A549 (cell line): ENCODE data around the gene FMNL2. TPM values are rescaled to one million over a fixed set of nuclear protein-coding genes. Genes with fewer than 3 reads are reported as not detected.

Source experiments
- ATAC-seq, 2 experiments: fragments of 200-7000 bp in 1 of 2; fragments of >200 bp in 1 of 2; cut with Nextera tagmentation in 1 of 2; cut with Tn5 transposase in 1 of 2; 3 replicates each; pipeline versions ENCODE4 v1.8.0 to v1.9.1; 2018 to 2020; ENCODE audit warnings: mild to moderate bottlenecking in 1 of 2, moderate library complexity in 1 of 2
- CTCF ChIA-PET: fragments of 300-600 bp; sonication (Branson Sonifier 250); formaldehyde crosslinking; extraction: SDS; loops from one replicate; lab custom pipeline; 2021; ENCODE audit warnings: antibody characterized with exemption, inconsistent platforms; lab: Yijun Ruan, JAX
- POLR2A ChIA-PET: fragments of 350-600 bp; formaldehyde crosslinking; extraction: SDS; loops from one replicate; lab custom pipeline; 2021; ENCODE audit warnings: antibody characterized with exemption, inconsistent platforms; lab: Yijun Ruan, JAX
- DNase-seq, 2 experiments: peaks; one replicate each; pipeline versions ENCODE4 v3.0.0 to v3.0.0-alpha.2; 2011 to 2016; ENCODE audit warnings: low read depth in 1 of 2, low spot score in 1 of 2
- FAIRE-seq: peaks from 2 replicates; lab custom pipeline; 2011; peaks lifted over from hg19 to GRCh38; lab: Jason Lieb, UNC
- H3K27ac ChIP-seq, 2 experiments: fragments of >200 bp; sonication (Bioruptor Twin); formaldehyde crosslinking; 3 replicates each; pipeline ENCODE4 v1.5.1; 2016 to 2017
- H3K4me1 ChIP-seq: fragments of >200 bp; sonication (Bioruptor Twin); formaldehyde crosslinking; 3 replicates; pipeline ENCODE4 v1.6.1; 2016
- H3K4me2 ChIP-seq: fragments of >200 bp; sonication (Bioruptor Twin); formaldehyde crosslinking; 3 replicates; pipeline ENCODE4 v1.6.1; 2016
- H3K4me3 ChIP-seq: fragments of >200 bp; sonication (Bioruptor Twin); formaldehyde crosslinking; 3 replicates; pipeline ENCODE4 v1.5.1; 2016
- H3K9me3 ChIP-seq: fragments of >200 bp; sonication (Bioruptor Twin); formaldehyde crosslinking; 3 replicates; pipeline ENCODE4 v1.6.1; 2016
- BHLHE40 ChIP-seq: IDR thresholded peaks from 2 replicates; pipeline ENCODE4 v1.6.1; 2012; ENCODE audit warnings: low read depth, low read length, inconsistent platforms
- CEBPB ChIP-seq, 2 experiments: fragments of >200 bp in 1 of 2; sonication (Bioruptor Twin) in 1 of 2; formaldehyde crosslinking in 1 of 2; IDR thresholded peaks; 2 replicates each; pipeline ENCODE4 v1.6.1; 2012 to 2016
- EHF ChIP-seq: fragments of 250-450 bp; sonication (Bioruptor Pico); IDR thresholded peaks from 2 replicates; pipeline ENCODE4 v1.5.0; 2020; ENCODE audit warnings: mild to moderate bottlenecking
- EP300 ChIP-seq, 2 experiments: fragments of >200 bp; sonication (Bioruptor Twin); formaldehyde crosslinking; IDR thresholded peaks; 2 replicates in 1 of 2; 3 replicates in 1 of 2; pipeline ENCODE4 v1.6.1; 2016 to 2017
- FOSB ChIP-seq: fragments of 250-450 bp; sonication (Bioruptor Pico); IDR thresholded peaks from 2 replicates; pipeline ENCODE4 v1.5.0; 2020; ENCODE audit warnings: mild to moderate bottlenecking, moderate library complexity
- FOXS1 ChIP-seq: fragments of 250-450 bp; sonication (Bioruptor Pico); IDR thresholded peaks from 2 replicates; pipeline ENCODE4 v1.5.0; 2020; ENCODE audit warnings: mild to moderate bottlenecking, moderate library complexity
- HEYL ChIP-seq: fragments of 250-450 bp; sonication (Bioruptor Pico); IDR thresholded peaks from 2 replicates; pipeline ENCODE4 v1.8.0; 2021; ENCODE audit warnings: mild to moderate bottlenecking, moderate library complexity
- HOXA7 ChIP-seq: fragments of 250-450 bp; sonication (Bioruptor Pico); IDR thresholded peaks from 2 replicates; pipeline ENCODE4 v1.5.0; 2020; ENCODE audit warnings: mild to moderate bottlenecking, moderate library complexity
- HOXB13 ChIP-seq: fragments of 250-450 bp; sonication (Bioruptor Pico); IDR thresholded peaks from 2 replicates; pipeline ENCODE4 v1.5.0; 2020; ENCODE audit warnings: low read depth, mild to moderate bottlenecking, moderate library complexity
- HOXB5 ChIP-seq: fragments of 250-450 bp; sonication (Bioruptor Pico); IDR thresholded peaks from 2 replicates; pipeline ENCODE4 v1.5.0; 2020; ENCODE audit warnings: mild to moderate bottlenecking, moderate library complexity
- JUNB ChIP-seq: fragments of >200 bp; sonication (Bioruptor Twin); formaldehyde crosslinking; IDR thresholded peaks from 2 replicates; pipeline ENCODE4 v1.6.1; 2016
- KDM5A ChIP-seq: fragments of 200-600 bp; sonication (generic); IDR thresholded peaks from 2 replicates; pipeline ENCODE4 v1.6.1; 2016; ENCODE audit warnings: antibody characterized with exemption, mild to moderate bottlenecking
- MAFK ChIP-seq: fragments of 450-650 bp; IDR thresholded peaks from 2 replicates; pipeline ENCODE4 v1.6.1; 2014; ENCODE audit not compliant: partially characterized antibody
- NPAS2 ChIP-seq: fragments of 250-450 bp; sonication (Bioruptor Pico); IDR thresholded peaks from 2 replicates; pipeline ENCODE4 v1.8.0; 2022; ENCODE audit warnings: mild to moderate bottlenecking, moderate library complexity, borderline replicate concordance
- PHF8 ChIP-seq: fragments of 200-600 bp; sonication (generic); IDR thresholded peaks from 2 replicates; pipeline ENCODE4 v1.6.1; 2016; ENCODE audit warnings: low read depth, mild to moderate bottlenecking, antibody characterized with exemption, moderate library complexity, borderline replicate concordance
- POLR2A ChIP-seq: IDR thresholded peaks from 2 replicates; pipeline ENCODE4 v1.6.1; 2012; ENCODE audit warnings: mild to moderate bottlenecking, low read length
- POLR2AphosphoS2 ChIP-seq: conservative IDR thresholded peaks from 2 replicates; pipeline ENCODE4 v1.6.1; 2012; ENCODE audit warnings: low read length, improper control_type of control experiment, inconsistent platforms
- RCOR1 ChIP-seq: fragments of 150-350 bp; IDR thresholded peaks from 2 replicates; pipeline ENCODE4 v1.6.1; 2014; ENCODE audit warnings: antibody characterized with exemption, low read length, low read depth
- RFX5 ChIP-seq: fragments of 450-650 bp; IDR thresholded peaks from 2 replicates; pipeline ENCODE4 v1.7.1; 2014; ENCODE audit warnings: antibody characterized with exemption, mild to moderate bottlenecking, moderate library complexity
- RNF2 ChIP-seq: fragments of 200-600 bp; sonication (generic); IDR thresholded peaks from 2 replicates; pipeline ENCODE4 v1.6.1; 2016; ENCODE audit warnings: low read depth, mild to moderate bottlenecking, antibody characterized with exemption, moderate library complexity, borderline replicate concordance
- TFCP2L1 ChIP-seq: fragments of 250-450 bp; sonication (Bioruptor Pico); IDR thresholded peaks from 2 replicates; pipeline ENCODE4 v1.5.0; 2021; ENCODE audit warnings: mild to moderate bottlenecking
- TP53 ChIP-seq: fragments of 250-450 bp; sonication (Bioruptor Pico); IDR thresholded peaks from 2 replicates; pipeline ENCODE4 v1.5.0; 2021; ENCODE audit warnings: mild to moderate bottlenecking, moderate library complexity
- ZC3H11A ChIP-seq: fragments of 450-650 bp; IDR thresholded peaks from 2 replicates; pipeline ENCODE4 v1.6.1; 2014; ENCODE audit warnings: antibody characterized with exemption, mild to moderate bottlenecking
- ZFP36 ChIP-seq: fragments of 450-650 bp; IDR thresholded peaks from 2 replicates; pipeline ENCODE4 v1.6.1; 2014; ENCODE audit warnings: borderline replicate concordance; ENCODE audit not compliant: partially characterized antibody
- WGBS: methylation state at CpG from one replicate; pipeline ENCODE4 v1.1.6; 2017; ENCODE audit errors: missing lambda C conversion rate; 5-methylcytosine and 5-hydroxymethylcytosine counted together
- polyA plus RNA-seq, 4 experiments: library from polyadenylated mRNA; depleted of rRNA in 3 of 4; stranded (reverse); fragments of >200 nt; fragmentation: RNase III in 1 of 4; extraction: RNeasy Plus Mini Kit Qiagen cat#74134 plus additional on column Dnase treatment in 1 of 4; gene quantifications; 2 replicates in 3 of 4; 3 replicates in 1 of 4; pipeline ENCODE4 v1.2.3, GENCODE V29; 2011 to 2017
- TF ChIP-seq, protein P1 (sequence below): IDR thresholded peaks from 2 replicates; pipeline ENCODE4 v1.6.1; 2012
- TF ChIP-seq, protein P2 (sequence below): fragments of >200 bp; sonication (Bioruptor Twin); formaldehyde crosslinking; IDR thresholded peaks from 2 replicates; pipeline ENCODE4 v1.6.1; 2016
- TF ChIP-seq, protein P3 (sequence below): fragments of 250-450 bp; sonication (Bioruptor Pico); IDR thresholded peaks from 2 replicates; pipeline ENCODE4 v1.5.0; 2020; ENCODE audit warnings: low read depth, mild to moderate bottlenecking, moderate library complexity
- TF ChIP-seq, protein P4 (sequence below): fragments of >200 bp; sonication (Bioruptor Twin); formaldehyde crosslinking; IDR thresholded peaks from 3 replicates; pipeline ENCODE4 v1.5.1; 2016
- TF ChIP-seq, protein P5 (sequence below): IDR thresholded peaks from 2 replicates; pipeline ENCODE4 v1.6.1; 2012; ENCODE audit warnings: low read depth, borderline replicate concordance

Gene FMNL2
- polyA plus RNA-seq, 2 of the 4 experiments (the other 2 are of a cell fraction) = 27.9 to 36.5 TPM

DNA sequence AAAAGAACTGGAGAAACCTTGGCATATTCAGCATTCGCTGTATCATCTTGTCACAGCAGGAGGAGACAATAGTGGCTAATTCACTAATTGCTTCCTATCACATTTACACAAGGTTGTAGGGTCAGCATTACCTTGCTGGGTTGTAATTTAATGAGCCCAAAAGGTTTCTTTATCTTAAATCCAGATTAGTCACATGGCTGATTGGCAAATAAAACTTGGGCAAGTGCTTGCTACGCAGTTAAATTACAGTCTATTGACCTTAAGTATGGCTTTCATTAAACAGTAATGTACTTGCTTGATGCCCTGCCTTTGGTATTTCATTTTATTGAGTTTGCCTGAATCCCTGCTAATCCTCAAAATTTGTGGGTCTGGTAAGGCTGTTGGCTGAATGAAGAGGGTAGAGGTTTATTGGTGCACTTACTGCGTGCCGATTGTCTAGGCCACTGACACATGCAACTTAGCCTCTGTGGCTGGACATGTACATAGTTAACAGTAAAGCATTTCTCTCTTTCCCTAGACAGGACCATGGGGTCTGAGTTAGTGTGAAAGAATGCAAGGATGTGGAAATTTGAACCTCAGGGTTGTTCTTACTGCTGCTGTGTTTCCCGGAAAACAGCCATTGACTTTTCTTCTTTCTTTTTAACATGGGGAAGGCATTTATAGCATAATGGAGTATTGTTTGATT lies 34.3 kb downstream of the FMNL2 start:
- TF ChIP-seq HOXB13 (CRISPR knock-in tag) = no peak
- TF ChIP-seq FOXS1 = no peak
- TF ChIP-seq, protein P1, sequence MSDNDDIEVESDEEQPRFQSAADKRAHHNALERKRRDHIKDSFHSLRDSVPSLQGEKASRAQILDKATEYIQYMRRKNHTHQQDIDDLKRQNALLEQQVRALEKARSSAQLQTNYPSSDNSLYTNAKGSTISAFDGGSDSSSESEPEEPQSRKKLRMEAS = no peak
- TF ChIP-seq BHLHE40 = no peak
- TF ChIP-seq, protein P2, sequence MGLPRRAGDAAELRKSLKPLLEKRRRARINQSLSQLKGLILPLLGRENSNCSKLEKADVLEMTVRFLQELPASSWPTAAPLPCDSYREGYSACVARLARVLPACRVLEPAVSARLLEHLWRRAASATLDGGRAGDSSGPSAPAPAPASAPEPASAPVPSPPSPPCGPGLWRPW = no peak
- no peak for TF ChIP-seq KDM5A
- TF ChIP-seq, protein P3, sequence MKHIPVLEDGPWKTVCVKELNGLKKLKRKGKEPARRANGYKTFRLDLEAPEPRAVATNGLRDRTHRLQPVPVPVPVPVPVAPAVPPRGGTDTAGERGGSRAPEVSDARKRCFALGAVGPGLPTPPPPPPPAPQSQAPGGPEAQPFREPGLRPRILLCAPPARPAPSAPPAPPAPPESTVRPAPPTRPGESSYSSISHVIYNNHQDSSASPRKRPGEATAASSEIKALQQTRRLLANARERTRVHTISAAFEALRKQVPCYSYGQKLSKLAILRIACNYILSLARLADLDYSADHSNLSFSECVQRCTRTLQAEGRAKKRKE (CRISPR knock-in tag) = no peak
- no peak for TF ChIP-seq ZC3H11A
- TF ChIP-seq POLR2A = no peak
- no peak for TF ChIP-seq HOXB5 (CRISPR knock-in tag)
- no peak for TF ChIP-seq ZFP36
- TF ChIP-seq, protein P4, sequence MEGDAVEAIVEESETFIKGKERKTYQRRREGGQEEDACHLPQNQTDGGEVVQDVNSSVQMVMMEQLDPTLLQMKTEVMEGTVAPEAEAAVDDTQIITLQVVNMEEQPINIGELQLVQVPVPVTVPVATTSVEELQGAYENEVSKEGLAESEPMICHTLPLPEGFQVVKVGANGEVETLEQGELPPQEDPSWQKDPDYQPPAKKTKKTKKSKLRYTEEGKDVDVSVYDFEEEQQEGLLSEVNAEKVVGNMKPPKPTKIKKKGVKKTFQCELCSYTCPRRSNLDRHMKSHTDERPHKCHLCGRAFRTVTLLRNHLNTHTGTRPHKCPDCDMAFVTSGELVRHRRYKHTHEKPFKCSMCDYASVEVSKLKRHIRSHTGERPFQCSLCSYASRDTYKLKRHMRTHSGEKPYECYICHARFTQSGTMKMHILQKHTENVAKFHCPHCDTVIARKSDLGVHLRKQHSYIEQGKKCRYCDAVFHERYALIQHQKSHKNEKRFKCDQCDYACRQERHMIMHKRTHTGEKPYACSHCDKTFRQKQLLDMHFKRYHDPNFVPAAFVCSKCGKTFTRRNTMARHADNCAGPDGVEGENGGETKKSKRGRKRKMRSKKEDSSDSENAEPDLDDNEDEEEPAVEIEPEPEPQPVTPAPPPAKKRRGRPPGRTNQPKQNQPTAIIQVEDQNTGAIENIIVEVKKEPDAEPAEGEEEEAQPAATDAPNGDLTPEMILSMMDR = no peak
- TF ChIP-seq PHF8 = no peak
- TF ChIP-seq RFX5 = no peak
- Histone ChIP-seq H3K4me2 (peak overlapping the region; percentile 11; the same call in 1 of the 3 replicates), H3K9me3 (no peaks in the 10 kb centered on the region), H3K4me3 (no peak overlapping the region), H3K27ac (no peak overlapping the region), H3K4me1 (peaks cover 15% of the 10 kb centered on the region; the same call in 2 of the 3 replicates)
- FAIRE-seq (no peak), ATAC-seq (peak in 1 of 2 experiments; percentile 21; a peak in 1 of 6 replicates), DNase-seq (no peak)
- 97% methylated on average over 5 of the region's 5 CpGs for WGBS
- POLR2A ChIA-PET = no interaction called here
- CTCF ChIA-PET = interaction anchor here (1.4 kb wide), 1 partner anchor 22 kb away, joined by 3 read pairs; no protein-coding TSS in a partner anchor

DNA sequence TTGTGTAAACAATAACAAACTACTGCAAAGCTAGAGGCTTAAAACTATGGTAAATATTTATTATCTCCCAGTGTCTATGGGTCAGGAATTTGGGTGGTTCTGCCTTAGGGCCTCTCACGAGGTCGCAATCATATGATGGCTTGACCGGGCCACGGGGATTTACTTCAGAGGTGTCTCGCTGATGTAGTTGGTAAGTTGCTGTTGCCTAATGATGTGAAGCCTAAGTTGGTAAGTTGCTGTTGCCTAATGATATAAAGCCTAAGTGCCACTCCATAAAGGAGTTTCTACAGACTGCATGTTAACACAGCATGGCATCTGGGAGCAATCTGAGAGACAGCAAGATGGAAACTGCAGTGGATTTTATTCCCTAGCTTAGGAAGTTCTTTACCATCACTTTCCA lies 35.8 kb downstream of the FMNL2 start:
- H3K4me2 ChIP-seq = no peak overlapping the region
- H3K4me3 ChIP-seq = no peak overlapping the region
- FAIRE-seq (no peak), ATAC-seq (no peak), DNase-seq (peak in 1 of 2 experiments; percentile 20)
- WGBS = 86% methylated on average over 5 of the region's 5 CpGs
- no peak overlapping the region for H3K27ac ChIP-seq
- peaks cover 15% of the 10 kb centered on the region; the same call in 2 of the 3 replicates for H3K4me1 ChIP-seq
- CTCF ChIA-PET = no interaction called here
- TF ChIP-seq CEBPB (IDR thresholded peaks at IDR 0.05) (no peak), FOXS1 (no peak), FOSB (CRISPR knock-in tag) (no peak), EHF (CRISPR knock-in tag) (no peak), NPAS2 (CRISPR knock-in tag) (no peak), TP53 (CRISPR knock-in tag) (no peak), JUNB (no peak), ZC3H11A (no peak), HOXA7 (CRISPR knock-in tag) (no peak), RNF2 (no peak), EP300 (IDR thresholded peaks at IDR 0.05) (no peak), TFCP2L1 (CRISPR knock-in tag) (no peak), POLR2AphosphoS2 (no peak), RCOR1 (no peak), HEYL (no peak), MAFK (no peak)
- TF ChIP-seq, protein P5, sequence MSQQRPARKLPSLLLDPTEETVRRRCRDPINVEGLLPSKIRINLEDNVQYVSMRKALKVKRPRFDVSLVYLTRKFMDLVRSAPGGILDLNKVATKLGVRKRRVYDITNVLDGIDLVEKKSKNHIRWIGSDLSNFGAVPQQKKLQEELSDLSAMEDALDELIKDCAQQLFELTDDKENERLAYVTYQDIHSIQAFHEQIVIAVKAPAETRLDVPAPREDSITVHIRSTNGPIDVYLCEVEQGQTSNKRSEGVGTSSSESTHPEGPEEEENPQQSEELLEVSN = no peak
- TF ChIP-seq, protein P1 = no peak
- POLR2A ChIA-PET = no interaction called here
- no peaks in the 10 kb centered on the region for H3K9me3 ChIP-seq
